SJSA1 (cell line): ENCODE results near the gene UBALD2. TPM values are rescaled to one million over a fixed set of nuclear protein-coding genes. Genes with fewer than 3 reads are reported as not detected.

Experiments
- DNase-seq, 2 experiments: peaks; one replicate each; pipeline ENCODE4 v3.0.0-alpha.2; 2015 to 2020; ENCODE audit warnings: low spot score in 2 of 2, low read depth in 1 of 2
- H3K27ac ChIP-seq: fragments of 250-450 bp; sonication (Bioruptor Pico); 2 replicates; pipeline ENCODE4 v1.5.1; 2020; ENCODE audit warnings: mild to moderate bottlenecking, moderate library complexity
- H3K27me3 ChIP-seq: fragments of 250-450 bp; sonication (Bioruptor Pico); replicated peaks from 2 replicates; pipeline ENCODE4 v1.5.1; 2020; ENCODE audit warnings: mild to moderate bottlenecking, moderate library complexity
- H3K36me3 ChIP-seq: fragments of 250-450 bp; sonication (Bioruptor Pico); 2 replicates; pipeline ENCODE4 v1.5.1; 2020; ENCODE audit warnings: mild to moderate bottlenecking
- H3K4me1 ChIP-seq: fragments of 250-450 bp; sonication (Bioruptor Pico); replicated peaks from 2 replicates; pipeline ENCODE4 v1.6.1; 2021; ENCODE audit warnings: mild to moderate bottlenecking
- H3K4me3 ChIP-seq: fragments of 250-450 bp; sonication (Bioruptor Pico); 2 replicates; pipeline ENCODE4 v1.5.1; 2020; ENCODE audit warnings: mild to moderate bottlenecking
- H3K9me3 ChIP-seq: fragments of 250-450 bp; sonication (Bioruptor Pico); replicated peaks from 2 replicates; pipeline ENCODE4 v1.5.1; 2020; ENCODE audit warnings: mild to moderate bottlenecking
- total RNA-seq: library from RNA; depleted of rRNA; stranded (reverse); fragments of >200 nt; shearing (Covaris generic); gene quantifications from 2 replicates; pipeline ENCODE4 v1.2.3, GENCODE V29; 2014; rRNA removed

The UBALD2 gene
- total RNA-seq, 1 experiment from 2014 or later: 13.7 TPM

- no peaks in the 10 kb centered on the region for H3K27me3 ChIP-seq
These were observed 52.4 kb downstream of the UBALD2 start for GRCh38 chr17:76317535-76317934.

GRCh38 chr17:76318586-76318985, 53.4 kb downstream of the UBALD2 start:
- Histone ChIP-seq H3K9me3 (no peaks in the 10 kb centered on the region), H3K4me3 (no peak overlapping the region), H3K36me3 (peaks cover 68% of the 10 kb centered on the region), H3K27ac (peak overlapping the region; percentile 13; the same call in 1 of the 2 replicates), H3K4me1 (peaks cover 8% of the 10 kb centered on the region; the same call in 1 of the 2 replicates), H3K27me3 (no peaks in the 10 kb centered on the region)
- no peak for DNase-seq

More at GRCh38 chr17:76317535-76317934, 52.4 kb downstream of the UBALD2 start:
- H3K36me3 ChIP-seq: peaks cover 68% of the 10 kb centered on the region
- no peaks in the 10 kb centered on the region for H3K9me3 ChIP-seq
- H3K4me1 ChIP-seq: peaks cover 8% of the 10 kb centered on the region; the same call in 1 of the 2 replicates
- no peak for DNase-seq
- H3K27ac ChIP-seq: no peak overlapping the region
- no peak overlapping the region for H3K4me3 ChIP-seq

Other genes starting within 250 kb of the UBALD2 start
- not detected in 2 replicates for gene EVPL, start 238.0 kb upstream of the UBALD2 start, total RNA-seq
- 38.4 and 48.1 TPM in 2 replicates for gene SRP68, start 192.8 kb upstream of the UBALD2 start, total RNA-seq
- 0.18 TPM in 1 of 2 replicates, not detected in the other for gene GALR2, start 190.6 kb upstream of the UBALD2 start, total RNA-seq
- not detected in 2 replicates for gene ZACN, start 186.2 kb upstream of the UBALD2 start, total RNA-seq
- gene EXOC7, start 161.6 kb upstream of the UBALD2 start, total RNA-seq: 98.2 and 133 TPM in 2 replicates
- not detected in 2 replicates for gene FOXJ1, start 124.1 kb upstream of the UBALD2 start, total RNA-seq
- 4.6 and 9.4 TPM in 2 replicates for gene RNF157, start 24.9 kb upstream of the UBALD2 start, total RNA-seq
- 2.0 and 4.7 TPM in 2 replicates for gene QRICH2, start 42.9 kb downstream of the UBALD2 start, total RNA-seq
- gene PRPSAP1, start 88.6 kb downstream of the UBALD2 start, total RNA-seq: 49.4 and 65.4 TPM in 2 replicates
- gene SPHK1, start 119.3 kb downstream of the UBALD2 start, total RNA-seq: 135 and 173 TPM in 2 replicates
- gene UBE2O, start 187.8 kb downstream of the UBALD2 start, total RNA-seq: 18.6 and 29.7 TPM in 2 replicates
- gene AANAT, start 202.3 kb downstream of the UBALD2 start, total RNA-seq: not detected in 2 replicates
- gene RHBDF2, start 236.1 kb downstream of the UBALD2 start, total RNA-seq: 5.8 and 9.2 TPM in 2 replicates